Fibroblast of lung (primary cell): Measurements from ENCODE around the gene OR2T1. TPM values are rescaled to one million over a fixed set of nuclear protein-coding genes. Genes with fewer than 3 reads are reported as not detected.

Source experiments
- DNase-seq, 2 donors: peaks; one replicate each; pipeline versions ENCODE4 v3.0.0 to v3.0.0-alpha.2; 2010; ENCODE audit warnings: low read depth in 2 of 2
- H2AFZ ChIP-seq: 2 replicates; pipeline ENCODE4 v1.5.1; 2012; ENCODE audit warnings: low read length, control low read depth, inconsistent platforms
- H3K27ac ChIP-seq: 2 replicates; pipeline ENCODE4 v1.5.1; 2011; ENCODE audit warnings: low read length, control low read depth; ENCODE audit not compliant: insufficient read depth
- H3K27me3 ChIP-seq: 2 replicates; pipeline ENCODE4 v1.5.1; 2011; ENCODE audit warnings: mild to moderate bottlenecking, low read length; ENCODE audit not compliant: control insufficient read depth, insufficient read depth
- H3K36me3 ChIP-seq: 2 replicates; pipeline ENCODE4 v1.5.1; 2011; ENCODE audit warnings: low read length; ENCODE audit not compliant: control insufficient read depth, insufficient read depth
- H3K4me1 ChIP-seq: 2 replicates; pipeline ENCODE4 v1.5.1; 2011; ENCODE audit warnings: low read length; ENCODE audit not compliant: control insufficient read depth, insufficient read depth; ENCODE audit errors: extremely low read depth
- H3K4me2 ChIP-seq: 2 replicates; pipeline ENCODE4 v1.5.1; 2011; ENCODE audit warnings: low read length, control low read depth; ENCODE audit not compliant: insufficient read depth; ENCODE audit errors: extremely low read depth
- H3K4me3 ChIP-seq, 4 experiments: fragments of 200-600 bp in 1 of 4; sonication (generic) in 1 of 4; replicated peaks in 1 of 4; 2 replicates each; pipeline ENCODE4 v1.5.1; 2011 to 2016; ENCODE audit warnings: low read length in 4 of 4, low read depth in 3 of 4, mild to moderate bottlenecking in 3 of 4, control low read depth in 2 of 4, inconsistent platforms in 1 of 4, mixed read lengths in 1 of 4; ENCODE audit not compliant: insufficient read depth in 1 of 4; ENCODE audit errors: control extremely low read depth in 1 of 4
- H3K79me2 ChIP-seq: 2 replicates; pipeline ENCODE4 v1.5.1; 2012; ENCODE audit warnings: mild to moderate bottlenecking, low read length, inconsistent platforms; ENCODE audit not compliant: control insufficient read depth, insufficient read depth
- H3K9ac ChIP-seq: 2 replicates; pipeline ENCODE4 v1.5.1; 2011; ENCODE audit warnings: mild to moderate bottlenecking, low read length, control low read depth; ENCODE audit not compliant: insufficient read depth
- H3K9me3 ChIP-seq: 2 replicates; pipeline ENCODE4 v1.5.1; 2012; ENCODE audit warnings: low read depth, low read length; ENCODE audit not compliant: control insufficient read depth, insufficient read depth
- H4K20me1 ChIP-seq: 2 replicates; pipeline ENCODE4 v1.5.1; 2011; ENCODE audit warnings: low read length; ENCODE audit not compliant: control insufficient read depth, insufficient read depth; ENCODE audit errors: extremely low read depth
- CTCF ChIP-seq, 2 donors: IDR thresholded peaks in 1 of 2; conservative IDR thresholded peaks in 1 of 2; 1 replicate in 1 of 2; 2 replicates in 1 of 2; pipeline ENCODE4 v1.5.1; 2011 to 2012; ENCODE audit warnings: low read length in 2 of 2, control low read depth in 1 of 2, inconsistent platforms in 1 of 2, low read depth in 1 of 2, mild to moderate bottlenecking in 1 of 2
- EZH2 ChIP-seq: IDR thresholded peaks from 2 replicates; pipeline ENCODE4 v1.5.1; 2012; ENCODE audit warnings: low read length, control low read depth, mild to moderate bottlenecking; ENCODE audit errors: missing control alignments
- polyA plus RNA-seq, 2 donors: library from polyadenylated mRNA; depleted of rRNA in 1 of 2; stranded (reverse) in 1 of 2; unstranded in 1 of 2; fragments of >200 nt; gene quantifications; 2 replicates each; pipeline ENCODE4 v1.2.1, GENCODE V29; 2011 to 2012; ENCODE audit warnings: missing spikeins in 1 of 2
- total RNA-seq: library from RNA; depleted of rRNA; stranded (reverse); fragments of >200 nt; gene quantifications from 2 replicates; pipeline ENCODE4 v1.2.1, GENCODE V29; 2014

OR2T1 gene
- total and polyA plus RNA-seq, 2 donors (not counting 1 experiment from before 2014, with no cell fraction given) = not detected

GRCh38 chr1:248388426-248388825, 14.4 kb upstream of the OR2T1 start:
- Histone ChIP-seq H2AFZ (no peak overlapping the region), H3K9ac (no peak overlapping the region), H3K4me2 (no peak overlapping the region), H3K27ac (no peak overlapping the region), H3K4me1 (no peaks in the 10 kb centered on the region), H3K9me3 (no peaks in the 10 kb centered on the region), H3K27me3 (no peaks in the 10 kb centered on the region), H3K79me2 (no peaks in the 10 kb centered on the region), H3K36me3 (no peaks in the 10 kb centered on the region), H3K4me3 (no peak overlapping the region), H4K20me1 (no peaks in the 10 kb centered on the region)
- no peak for DNase-seq
- TF ChIP-seq CTCF (conservative IDR thresholded peaks at IDR 0.05 in 1 of 2, IDR thresholded peaks at IDR 0.05 in 1 of 2; ENCODE audit: low read depth in 1 of 2, low read length in 2 of 2) = no peak
- TF ChIP-seq EZH2 = no peak

DNA sequence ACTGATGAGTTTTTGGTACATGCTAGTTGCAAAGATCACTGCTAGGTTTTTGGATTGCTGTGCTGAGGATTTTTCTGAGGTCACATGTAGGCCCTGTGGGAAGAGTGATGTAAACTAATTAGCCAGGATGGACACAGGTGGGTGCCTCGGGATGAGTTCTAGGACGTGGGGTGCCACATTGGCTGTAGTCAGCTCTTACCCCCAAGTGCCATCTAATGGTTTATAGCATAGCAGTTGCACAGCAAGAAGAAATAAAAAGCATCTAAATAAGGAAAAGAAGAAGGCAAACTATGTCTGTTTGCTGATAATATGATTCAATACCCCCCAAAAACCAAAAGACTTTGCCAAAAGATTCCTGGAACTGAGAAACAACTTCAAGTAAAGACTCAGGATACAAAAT, 9.8 kb upstream of the OR2T1 start:
- Histone ChIP-seq H3K4me1 (no peaks in the 10 kb centered on the region), H3K9ac (no peak overlapping the region), H4K20me1 (no peaks in the 10 kb centered on the region), H2AFZ (no peak overlapping the region), H3K27me3 (no peaks in the 10 kb centered on the region), H3K4me3 (no peak overlapping the region), H3K4me2 (no peak overlapping the region), H3K9me3 (no peaks in the 10 kb centered on the region), H3K36me3 (no peaks in the 10 kb centered on the region), H3K27ac (no peak overlapping the region), H3K79me2 (no peaks in the 10 kb centered on the region)
- no peak for DNase-seq
- TF ChIP-seq CTCF (conservative IDR thresholded peaks at IDR 0.05 in 1 of 2, IDR thresholded peaks at IDR 0.05 in 1 of 2; ENCODE audit: low read depth in 1 of 2, low read length in 2 of 2) (no peak), EZH2 (no peak)

- H3K36me3 ChIP-seq = no peaks in the 10 kb centered on the region
- no peak for TF ChIP-seq CTCF (conservative IDR thresholded peaks at IDR 0.05 in 1 of 2, IDR thresholded peaks at IDR 0.05 in 1 of 2; ENCODE audit: low read depth in 1 of 2, low read length in 2 of 2)
- no peak for TF ChIP-seq EZH2
- no peaks in the 10 kb centered on the region for H3K4me1 ChIP-seq
- H2AFZ ChIP-seq = no peak overlapping the region
- H3K27me3 ChIP-seq = no peaks in the 10 kb centered on the region
- peak in 1 of 2 donors; percentile 1 for DNase-seq
- no peaks in the 10 kb centered on the region for H3K9me3 ChIP-seq
- H3K27ac ChIP-seq = no peak overlapping the region
- H3K4me2 ChIP-seq = no peak overlapping the region
- no peak overlapping the region for H3K9ac ChIP-seq
- no peaks in the 10 kb centered on the region for H4K20me1 ChIP-seq
- no peak overlapping the region for H3K4me3 ChIP-seq
- H3K79me2 ChIP-seq = no peaks in the 10 kb centered on the region
Measured at GRCh38 chr1:248404024-248404423, 1.2 kb downstream of the OR2T1 start.
